Endothelial cell of umbilical vein (primary cell): ENCODE data around the gene ALDH4A1. TPM values are rescaled to one million over a fixed set of nuclear protein-coding genes. Genes with fewer than 3 reads are reported as not detected.
"Not testable (repeated sequence)": the region's sequence is repeated elsewhere in the genome, so short reads cannot be mapped to it uniquely, and the experiment has no call there.

Experiments used
- BruUV-seq: library from RNA; stranded (reverse); fragments of 400-500 nt; replicated peaks from 2 replicates; lab custom pipeline; 2021; lab: Mats Ljungman, UMichigan
- CTCF ChIA-PET: fragments of 300-600, 350-600 bp; sonication (Branson Sonifier 250); formaldehyde crosslinking; loops from one replicate; lab custom pipeline; 2021; ENCODE audit warnings: antibody characterized with exemption, inconsistent platforms; lab: Charles Lee
- POLR2A ChIA-PET: fragments of 300-600, 350-600 bp; sonication (Branson Sonifier 250); formaldehyde crosslinking; loops from one replicate; lab custom pipeline; 2021; ENCODE audit warnings: antibody characterized with exemption, inconsistent platforms; lab: Charles Lee
- DNase-seq: peaks from one replicate; pipeline ENCODE4 v3.0.0-alpha.2; 2011; ENCODE audit warnings: low read depth, low spot score
- FAIRE-seq: peaks from 2 replicates; lab custom pipeline; 2011; peaks lifted over from hg19 to GRCh38; lab: Jason Lieb, UNC
- H2AFZ ChIP-seq: 2 replicates; pipeline ENCODE4 v1.6.0; 2012; ENCODE audit warnings: low read depth, low read length, control low read depth, inconsistent platforms
- H3K27ac ChIP-seq: 2 replicates; pipeline ENCODE4 v1.5.1; 2011; ENCODE audit warnings: low read depth, mild to moderate bottlenecking, control low read depth, low read length, moderate library complexity; ENCODE audit not compliant: insufficient read depth
- H3K27me3 ChIP-seq, 2 experiments: 2 replicates each; pipeline versions ENCODE4 v1.6.0 to v1.6.1; 2011; ENCODE audit warnings: low read length in 2 of 2, mixed read lengths in 1 of 2; ENCODE audit not compliant: control insufficient read depth in 2 of 2, insufficient read depth in 2 of 2
- H3K36me3 ChIP-seq, 2 experiments: 2 replicates in 1 of 2; 3 replicates in 1 of 2; pipeline ENCODE4 v1.5.1; 2011; ENCODE audit warnings: low read length in 2 of 2, mild to moderate bottlenecking in 1 of 2, moderate library complexity in 1 of 2; ENCODE audit not compliant: control insufficient read depth in 2 of 2, insufficient read depth in 2 of 2; ENCODE audit errors: extremely low read depth in 1 of 2
- H3K4me1 ChIP-seq: 3 replicates; pipeline ENCODE4 v1.5.1; 2011; ENCODE audit warnings: mild to moderate bottlenecking, low read length; ENCODE audit not compliant: control insufficient read depth, insufficient read depth; ENCODE audit errors: extremely low read depth
- H3K4me2 ChIP-seq: 2 replicates; pipeline ENCODE4 v1.6.1; 2011; ENCODE audit warnings: low read length, control low read depth, mixed read lengths; ENCODE audit not compliant: insufficient read depth
- H3K4me3 ChIP-seq, 3 experiments: fragments of 200-600 bp in 1 of 3; sonication (generic), shearing (Covaris generic) in 1 of 3; replicated peaks in 1 of 3; 2 replicates each; pipeline ENCODE4 v1.5.1; 2011 to 2016; ENCODE audit warnings: control low read depth in 3 of 3, low read length in 3 of 3, mild to moderate bottlenecking in 2 of 3, inconsistent platforms in 1 of 3, low read depth in 1 of 3, moderate library complexity in 1 of 3; ENCODE audit not compliant: insufficient read depth in 1 of 3
- H3K79me2 ChIP-seq: 2 replicates; pipeline ENCODE4 v1.6.0; 2012; ENCODE audit warnings: low read length, inconsistent platforms; ENCODE audit not compliant: control insufficient read depth, insufficient read depth
- H3K9ac ChIP-seq: replicated peaks from 2 replicates; pipeline ENCODE3; 2011; ENCODE audit warnings: low read length, control low read depth; ENCODE audit not compliant: insufficient read depth; ENCODE audit errors: extremely low read depth
- H3K9me1 ChIP-seq: replicated peaks from 3 replicates; pipeline ENCODE4 v1.6.0; 2011; ENCODE audit warnings: mild to moderate bottlenecking, low read length; ENCODE audit not compliant: control insufficient read depth, insufficient read depth; ENCODE audit errors: extremely low read depth
- H3K9me3 ChIP-seq: replicated peaks from 2 replicates; pipeline ENCODE4 v1.5.1; 2012; ENCODE audit warnings: low read length, inconsistent platforms; ENCODE audit not compliant: control insufficient read depth, insufficient read depth
- H4K20me1 ChIP-seq: replicated peaks from 2 replicates; pipeline ENCODE3; 2011; ENCODE audit warnings: mild to moderate bottlenecking, low read length; ENCODE audit not compliant: control insufficient read depth, insufficient read depth; ENCODE audit errors: extremely low read depth
- CTCF ChIP-seq, 2 donors: IDR thresholded peaks; 1 replicate in 1 of 2; 2 replicates in 1 of 2; pipeline ENCODE4 v1.5.1; 2011; ENCODE audit warnings: low read length in 2 of 2, mild to moderate bottlenecking in 2 of 2, moderate library complexity in 2 of 2, control low read depth in 1 of 2, inconsistent platforms in 1 of 2, low read depth in 1 of 2; ENCODE audit not compliant: insufficient read depth in 1 of 2; ENCODE audit errors: extremely low read depth in 1 of 2
- EZH2 ChIP-seq: IDR thresholded peaks from 2 replicates; pipeline ENCODE4 v1.6.1; 2012; ENCODE audit warnings: borderline replicate concordance, low read depth, mild to moderate bottlenecking, moderate library complexity, low read length, inconsistent platforms; ENCODE audit not compliant: severe bottlenecking
- FOS ChIP-seq: IDR thresholded peaks from 2 replicates; pipeline ENCODE4 v1.6.1; 2011; ENCODE audit warnings: mild to moderate bottlenecking, low read length, moderate library complexity, borderline replicate concordance; ENCODE audit not compliant: insufficient read depth
- GATA2 ChIP-seq: IDR thresholded peaks from 2 replicates; pipeline ENCODE4 v1.7.0; 2011; ENCODE audit warnings: low read depth, mild to moderate bottlenecking, moderate library complexity, mixed read lengths, low read length; ENCODE audit not compliant: insufficient read length, insufficient read depth
- JUN ChIP-seq: IDR thresholded peaks from 2 replicates; pipeline ENCODE4 v1.6.1; 2011; ENCODE audit warnings: borderline replicate concordance, low read depth; ENCODE audit not compliant: insufficient read length, insufficient read depth
- MAX ChIP-seq: IDR thresholded peaks from 2 replicates; pipeline ENCODE4 v1.6.1; 2011; ENCODE audit not compliant: insufficient read depth, insufficient read length
- MYC ChIP-seq: IDR thresholded peaks from one replicate; pipeline ENCODE4 v1.6.1; 2011; ENCODE audit warnings: mild to moderate bottlenecking, low read depth, low read length
- POLR2A ChIP-seq: IDR thresholded peaks from 2 replicates; pipeline ENCODE4 v1.6.1; 2012; ENCODE audit warnings: low read depth, mild to moderate bottlenecking, control low read depth, low read length
- POLR2AphosphoS5 ChIP-seq: IDR thresholded peaks from 2 replicates; pipeline ENCODE4 v1.6.1; 2012; ENCODE audit warnings: low read depth, mild to moderate bottlenecking, control low read depth, low read length, moderate library complexity; ENCODE audit not compliant: insufficient read depth
- dilution Hi-C: fragments of 300-500 bp; cut with MboI; formaldehyde crosslinking; loops from one replicate; pipeline ENCODE4 v1.15.0; 2019; ENCODE audit warnings: low sequenced_read_pairs; ENCODE audit not compliant: extremely low pct_ligation_motif_present
- intact Hi-C: fragments of 100-400 bp; cut with micrococcal nuclease; formaldehyde crosslinking; loops from one replicate; pipeline ENCODE4 v1.10.0; 2022
- polyA plus RNA-seq, 4 experiments: library from polyadenylated mRNA; depleted of rRNA in 3 of 4; stranded (reverse) in 3 of 4; unstranded in 1 of 4; fragments of >200 nt; gene quantifications; 2 replicates each; pipeline versions ENCODE4 v1.2.1 to v1.2.3, GENCODE V29; 2011 to 2012; ENCODE audit warnings: missing spikeins in 1 of 4
- total RNA-seq: library from RNA; stranded (reverse); gene quantifications from 2 replicates; pipeline ENCODE4 v1.2.3, GENCODE V29; 2021

ALDH4A1 gene
- total and polyA plus RNA-seq, 2 donors (not counting 3 experiments of a cell fraction or from before 2014, with no cell fraction given): 17.4 to 18.5 TPM

- no peaks in the 10 kb centered on the region for H4K20me1 ChIP-seq
- H3K4me2 ChIP-seq: no peak overlapping the region
- FAIRE-seq (no peak), DNase-seq (no peak)
- no TSS peak for BruUV-seq
- CTCF ChIA-PET: no interaction called here
- no peaks in the 10 kb centered on the region for H3K4me1 ChIP-seq
- no peaks in the 10 kb centered on the region for H3K9me1 ChIP-seq
- H3K27me3 ChIP-seq: no peaks in the 10 kb centered on the region
- intact Hi-C loops: no loop called here
- no peak overlapping the region for H2AFZ ChIP-seq
- no peak overlapping the region for H3K9ac ChIP-seq
- H3K36me3 ChIP-seq: no peaks in the 10 kb centered on the region
- TF ChIP-seq POLR2A: no peak
- TF ChIP-seq FOS: no peak
- no peaks in the 10 kb centered on the region for H3K9me3 ChIP-seq
- dilution Hi-C loops: no loop called here
- POLR2A ChIA-PET: no interaction called here
- H3K4me3 ChIP-seq: no peak overlapping the region
- H3K27ac ChIP-seq: no peak overlapping the region
- H3K79me2 ChIP-seq: no peaks in the 10 kb centered on the region
Measured at GRCh38 chr1:18852501-18852900, 49.9 kb downstream of the ALDH4A1 start.

GRCh38 chr1:18849261-18849711, 53.1 kb downstream of the ALDH4A1 start:
- dilution Hi-C loops: no loop called here
- Histone ChIP-seq H2AFZ (no peak overlapping the region), H3K4me3 (no peak overlapping the region), H3K9me1 (no peaks in the 10 kb centered on the region), H3K36me3 (no peaks in the 10 kb centered on the region), H3K9me3 (no peaks in the 10 kb centered on the region), H4K20me1 (no peaks in the 10 kb centered on the region), H3K4me1 (no peaks in the 10 kb centered on the region), H3K27me3 (no peaks in the 10 kb centered on the region), H3K79me2 (no peaks in the 10 kb centered on the region), H3K4me2 (no peak overlapping the region), H3K27ac (no peak overlapping the region), H3K9ac (no peak overlapping the region)
- intact Hi-C loops: no loop called here
- CTCF ChIA-PET: no interaction called here
- no TSS peak for BruUV-seq
- no peak for TF ChIP-seq MYC
- no peak for TF ChIP-seq FOS
- TF ChIP-seq JUN: no peak
- no peak for TF ChIP-seq POLR2A
- TF ChIP-seq EZH2: no peak
- TF ChIP-seq GATA2: no peak
- TF ChIP-seq POLR2AphosphoS5: no peak
- no peak for TF ChIP-seq CTCF (IDR thresholded peaks at IDR 0.05; ENCODE audit: extremely low read depth in 1 of 2, insufficient read depth in 1 of 2, low read depth in 1 of 2, low read length in 2 of 2)
- TF ChIP-seq MAX: no peak
- no peak for DNase-seq
- FAIRE-seq: no peak
- POLR2A ChIA-PET: no interaction called here

GRCh38 chr1:18847723-18848122, 54.6 kb downstream of the ALDH4A1 start:
- H3K4me2 ChIP-seq, H3K9ac ChIP-seq, POLR2A ChIA-PET, H3K36me3 ChIP-seq, H3K9me1 ChIP-seq, H3K27ac ChIP-seq, H3K4me3 ChIP-seq, DNase-seq, H3K27me3 ChIP-seq, dilution Hi-C loops, H3K4me1 ChIP-seq, FAIRE-seq, H3K79me2 ChIP-seq, H2AFZ ChIP-seq, H3K9me3 ChIP-seq, CTCF ChIA-PET, H4K20me1 ChIP-seq, BruUV-seq, intact Hi-C loops: not testable (repeated sequence)
